ENCODE measurements around the gene SNRPA.

- peak in 2 of 3 donors; percentile 36 to 41 for TF ChIP-seq CTCF (IDR thresholded peaks at IDR 0.05)
- no peak for TF ChIP-seq EP300 (IDR thresholded peaks at IDR 0.05)
- no peak for TF ChIP-seq POLR2A (IDR thresholded peaks at IDR 0.05)
These were observed 27.1 kb downstream of the SNRPA start, which contains the start of gene RAB4B for GRCh38 chr19:40777937-40778705.

All from ovary (tissue), 3 donors.